Ishikawa (cell line): Measurements from ENCODE around the gene KRTAP1-1.

Experiments
- CEBPB ChIP-seq: IDR thresholded peaks from 2 replicates; pipeline ENCODE4 v1.6.1; 2012
- CREB1 ChIP-seq: IDR thresholded peaks from 2 replicates; pipeline ENCODE4 v1.6.1; 2012; ENCODE audit warnings: low read depth
- EGR1 ChIP-seq: IDR thresholded peaks from 2 replicates; pipeline ENCODE4 v1.6.1; 2012
- EP300 ChIP-seq: IDR thresholded peaks from 2 replicates; pipeline ENCODE4 v1.6.1; 2012; ENCODE audit warnings: borderline replicate concordance
- FOXM1 ChIP-seq: IDR thresholded peaks from 2 replicates; pipeline ENCODE4 v1.6.1; 2012; ENCODE audit warnings: low read depth, borderline replicate concordance
- MAX ChIP-seq: IDR thresholded peaks from 2 replicates; pipeline ENCODE4 v1.6.1; 2012
- NFIC ChIP-seq: IDR thresholded peaks from 2 replicates; pipeline ENCODE4 v1.6.1; 2012
- RAD21 ChIP-seq: IDR thresholded peaks from 2 replicates; pipeline ENCODE4 v1.6.1; 2012; ENCODE audit warnings: low read depth
- TAF1 ChIP-seq: IDR thresholded peaks from 2 replicates; pipeline ENCODE4 v1.6.1; 2012; ENCODE audit warnings: low read depth, mild to moderate bottlenecking
- TCF12 ChIP-seq: IDR thresholded peaks from 2 replicates; pipeline ENCODE4 v1.6.1; 2012; ENCODE audit warnings: low read depth
- TEAD4 ChIP-seq: IDR thresholded peaks from 2 replicates; pipeline ENCODE4 v1.6.1; 2012
- USF1 ChIP-seq: IDR thresholded peaks from 2 replicates; pipeline ENCODE4 v1.6.1; 2012
- YY1 ChIP-seq: IDR thresholded peaks from 2 replicates; pipeline ENCODE4 v1.6.1; 2012; ENCODE audit warnings: low read depth
- ZBTB7A ChIP-seq: IDR thresholded peaks from 2 replicates; pipeline ENCODE4 v1.6.1; 2012; ENCODE audit warnings: low read depth
- TF ChIP-seq, protein P1 (sequence below): IDR thresholded peaks from 2 replicates; pipeline ENCODE4 v1.6.1; 2012; ENCODE audit warnings: low read depth, mild to moderate bottlenecking

The KRTAP1-1 gene

GRCh38 chr17:41063449-41063848, 22.2 kb upstream of the KRTAP1-1 start:
- no peak for TF ChIP-seq FOXM1
- no peak for TF ChIP-seq TAF1
- no peak for TF ChIP-seq EP300
- no peak for TF ChIP-seq MAX
- no peak for TF ChIP-seq TCF12
- no peak for TF ChIP-seq CREB1
- TF ChIP-seq, protein P1, sequence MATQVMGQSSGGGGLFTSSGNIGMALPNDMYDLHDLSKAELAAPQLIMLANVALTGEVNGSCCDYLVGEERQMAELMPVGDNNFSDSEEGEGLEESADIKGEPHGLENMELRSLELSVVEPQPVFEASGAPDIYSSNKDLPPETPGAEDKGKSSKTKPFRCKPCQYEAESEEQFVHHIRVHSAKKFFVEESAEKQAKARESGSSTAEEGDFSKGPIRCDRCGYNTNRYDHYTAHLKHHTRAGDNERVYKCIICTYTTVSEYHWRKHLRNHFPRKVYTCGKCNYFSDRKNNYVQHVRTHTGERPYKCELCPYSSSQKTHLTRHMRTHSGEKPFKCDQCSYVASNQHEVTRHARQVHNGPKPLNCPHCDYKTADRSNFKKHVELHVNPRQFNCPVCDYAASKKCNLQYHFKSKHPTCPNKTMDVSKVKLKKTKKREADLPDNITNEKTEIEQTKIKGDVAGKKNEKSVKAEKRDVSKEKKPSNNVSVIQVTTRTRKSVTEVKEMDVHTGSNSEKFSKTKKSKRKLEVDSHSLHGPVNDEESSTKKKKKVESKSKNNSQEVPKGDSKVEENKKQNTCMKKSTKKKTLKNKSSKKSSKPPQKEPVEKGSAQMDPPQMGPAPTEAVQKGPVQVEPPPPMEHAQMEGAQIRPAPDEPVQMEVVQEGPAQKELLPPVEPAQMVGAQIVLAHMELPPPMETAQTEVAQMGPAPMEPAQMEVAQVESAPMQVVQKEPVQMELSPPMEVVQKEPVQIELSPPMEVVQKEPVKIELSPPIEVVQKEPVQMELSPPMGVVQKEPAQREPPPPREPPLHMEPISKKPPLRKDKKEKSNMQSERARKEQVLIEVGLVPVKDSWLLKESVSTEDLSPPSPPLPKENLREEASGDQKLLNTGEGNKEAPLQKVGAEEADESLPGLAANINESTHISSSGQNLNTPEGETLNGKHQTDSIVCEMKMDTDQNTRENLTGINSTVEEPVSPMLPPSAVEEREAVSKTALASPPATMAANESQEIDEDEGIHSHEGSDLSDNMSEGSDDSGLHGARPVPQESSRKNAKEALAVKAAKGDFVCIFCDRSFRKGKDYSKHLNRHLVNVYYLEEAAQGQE, result no peak
- TF ChIP-seq ZBTB7A, result no peak
- TF ChIP-seq NFIC, result no peak
- TF ChIP-seq USF1, result no peak

DNA sequence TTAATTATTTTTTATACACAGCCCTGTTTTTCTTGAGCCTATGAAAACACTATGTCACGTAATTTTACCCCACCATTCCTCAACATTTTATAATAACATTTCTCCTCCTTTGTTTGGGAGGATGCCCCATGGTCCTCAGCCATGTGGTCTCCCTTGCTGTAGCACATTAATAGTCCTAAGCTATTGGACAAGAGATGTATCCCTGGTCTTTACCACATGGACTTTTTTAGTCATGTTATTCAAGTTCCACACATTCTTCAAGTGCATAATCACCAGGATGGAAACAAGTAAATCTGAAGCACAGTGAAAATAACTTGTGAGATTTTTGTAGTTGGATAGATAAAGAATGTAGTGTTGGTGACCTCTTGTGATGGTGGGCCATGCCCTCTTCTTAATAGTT, 20.7 kb upstream of the KRTAP1-1 start:
- TF ChIP-seq CEBPB, result no peak
- TF ChIP-seq, protein P1, result no peak
- no peak for TF ChIP-seq EGR1
- peak; percentile 75 for TF ChIP-seq MAX
- TF ChIP-seq TAF1, result no peak
- no peak for TF ChIP-seq TCF12
- no peak for TF ChIP-seq EP300
- TF ChIP-seq TEAD4, result peak; percentile 43; the same call in 1 of the 2 replicates

- TF ChIP-seq TEAD4, result peak; percentile 92
- TF ChIP-seq TCF12, result peak; percentile 54; the same call in 1 of the 2 replicates
- TF ChIP-seq EP300, result peak; percentile 76
- TF ChIP-seq EGR1, result no peak
- no peak for TF ChIP-seq CEBPB
- peak; percentile 60 for TF ChIP-seq NFIC
- TF ChIP-seq TAF1, result no peak
- peak; percentile 46; the same call in 1 of the 2 replicates for TF ChIP-seq YY1
- TF ChIP-seq CREB1, result no peak
- peak; percentile 42; the same call in 1 of the 2 replicates for TF ChIP-seq FOXM1
- TF ChIP-seq USF1, result no peak
- TF ChIP-seq RAD21, result no peak
- no peak for TF ChIP-seq ZBTB7A
- peak; percentile 67 for TF ChIP-seq MAX
- TF ChIP-seq, protein P1, result no peak
Observed at GRCh38 chr17:41060052-41060604, 18.9 kb upstream of the KRTAP1-1 start, which contains the start of gene KRTAP2-3. KRTAP2-3 (minus strand) TSS chr17:41060114; CDS start chr17:41060050, 64 bp downstream.

GRCh38 chr17:41059276-41060051, 18.2 kb upstream of the KRTAP1-1 start:
- TF ChIP-seq TEAD4, result peak; percentile 55; the same call in 1 of the 2 replicates
- 0 out of 2 replicates have a peak, but pooled peaks have one; percentile 11 for TF ChIP-seq TCF12
